HG03460 (cell line): ENCODE results near the gene CLSTN2.

Source experiments
- ATAC-seq: cut with Tn5 transposase; IDR thresholded peaks from one replicate; pipeline ENCODE4 v1.9.1; 2021; ENCODE audit not compliant: unreplicated experiment

CLSTN2 gene

GRCh38 chr3:140145528-140145927, 210.5 kb downstream of the CLSTN2 start:
- no peak for ATAC-seq

GRCh38 chr3:140146668-140147067, 211.7 kb downstream of the CLSTN2 start:
- ATAC-seq: no peak

DNA sequence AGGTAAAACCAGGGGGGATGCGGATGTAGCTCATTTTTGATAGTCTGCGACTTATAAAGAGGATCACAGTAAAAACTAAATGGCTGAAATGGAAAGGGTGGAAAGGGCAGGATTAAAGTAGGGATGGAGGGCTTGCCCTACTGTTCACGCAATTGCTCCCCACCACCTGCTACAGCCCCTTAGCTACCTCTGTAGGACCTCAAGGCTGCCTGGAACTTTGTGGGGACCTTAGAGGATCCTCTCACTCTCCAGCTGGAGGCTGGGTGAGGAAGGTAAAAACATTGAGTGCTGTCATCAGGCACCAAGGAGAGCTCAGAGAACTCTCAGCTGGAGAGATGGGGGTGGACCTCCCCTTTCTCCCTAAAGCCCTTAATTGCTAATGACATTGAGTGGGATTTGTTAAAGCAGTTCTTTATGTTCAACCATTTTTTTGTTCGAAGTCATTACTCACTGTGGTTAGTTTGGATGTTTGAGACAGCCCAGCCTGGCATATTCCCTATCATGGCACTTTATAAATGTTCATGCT, 213.0 kb downstream of the CLSTN2 start:
- no peak for ATAC-seq

DNA sequence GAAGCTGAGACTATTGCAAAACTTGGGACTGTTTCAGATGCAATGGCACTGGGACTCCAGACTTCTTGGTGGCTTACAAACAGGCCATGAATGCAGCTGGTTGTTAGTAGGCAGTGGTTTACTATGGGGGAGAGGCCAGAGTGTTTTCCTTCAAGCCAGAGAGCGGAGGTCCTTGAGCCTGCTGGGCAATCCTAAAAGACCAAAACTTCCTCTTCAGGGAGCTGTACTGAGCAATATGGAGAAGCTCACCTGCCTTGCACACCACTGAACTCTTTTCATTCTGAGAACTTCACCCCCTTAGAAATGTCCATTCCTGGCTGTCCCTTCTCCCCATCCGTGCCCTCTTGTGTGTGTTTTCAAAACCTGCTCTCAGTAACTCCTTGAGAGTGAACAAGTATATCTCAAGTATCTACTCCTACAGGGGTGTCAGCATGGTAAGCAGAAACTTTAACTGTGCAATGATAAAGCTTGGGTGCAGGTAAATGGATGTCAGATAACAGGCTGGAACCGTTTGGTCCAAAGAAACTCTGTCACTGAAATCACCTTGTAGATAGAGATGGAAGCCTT, 213.9 kb downstream of the CLSTN2 start:
- no peak for ATAC-seq

DNA sequence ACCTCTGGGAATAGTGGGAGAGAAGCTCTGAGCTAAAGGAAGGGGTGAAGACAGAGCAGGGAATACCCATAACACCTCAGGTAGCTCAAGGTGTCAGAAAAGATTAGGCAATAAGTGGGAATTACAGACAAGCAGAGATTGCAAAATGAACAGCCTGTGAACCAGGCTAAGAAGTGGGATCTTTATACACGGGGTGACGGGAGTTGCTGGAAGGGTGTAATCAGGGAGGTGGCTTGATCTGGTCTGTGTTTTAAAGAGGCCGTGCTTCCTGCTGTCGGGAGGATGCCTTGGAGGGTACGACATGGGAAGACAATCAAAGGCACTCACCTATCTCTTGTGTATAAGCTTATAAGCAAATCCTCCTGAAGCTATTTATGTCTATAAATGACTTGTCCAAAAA, 216.3 kb downstream of the CLSTN2 start:
- no peak for ATAC-seq

DNA sequence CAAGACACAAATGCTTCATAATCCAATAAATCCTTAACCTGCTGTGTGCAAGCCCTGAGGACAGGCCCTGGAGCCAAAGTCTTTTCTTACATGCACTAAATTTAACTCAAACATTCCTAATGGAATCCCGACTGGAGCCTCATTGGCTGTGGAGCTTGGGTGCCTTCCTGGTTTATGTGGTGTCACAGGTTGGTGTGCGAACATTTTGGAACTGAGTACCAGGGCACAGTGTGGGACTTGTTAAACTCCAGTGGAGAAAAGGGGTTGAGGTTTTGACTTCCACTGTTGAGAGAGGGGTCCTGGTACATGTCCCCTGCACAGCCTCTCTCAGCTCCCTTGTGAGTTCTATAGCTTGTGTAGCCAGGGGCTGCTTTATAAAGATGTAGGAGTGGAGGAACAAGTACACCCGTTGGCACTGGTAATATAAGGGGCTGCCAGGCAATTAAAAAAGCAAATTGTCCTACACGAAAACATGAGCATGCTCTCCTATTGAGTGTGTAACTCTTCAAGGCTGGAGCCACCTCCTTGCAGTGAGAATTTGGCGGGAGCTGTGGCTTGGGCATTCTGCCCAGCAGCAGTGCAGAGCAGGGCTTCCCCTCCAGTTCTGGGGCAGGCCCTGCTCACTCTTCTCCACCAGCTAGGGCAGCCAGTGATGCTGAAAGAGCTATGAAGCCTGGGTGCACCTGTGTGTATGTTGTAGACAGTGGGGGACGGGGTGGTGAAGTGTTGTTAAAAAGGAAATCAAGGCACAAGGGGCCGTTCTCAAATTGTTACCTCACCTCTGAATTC, 218.1 kb downstream of the CLSTN2 start:
- no peak for ATAC-seq

DNA sequence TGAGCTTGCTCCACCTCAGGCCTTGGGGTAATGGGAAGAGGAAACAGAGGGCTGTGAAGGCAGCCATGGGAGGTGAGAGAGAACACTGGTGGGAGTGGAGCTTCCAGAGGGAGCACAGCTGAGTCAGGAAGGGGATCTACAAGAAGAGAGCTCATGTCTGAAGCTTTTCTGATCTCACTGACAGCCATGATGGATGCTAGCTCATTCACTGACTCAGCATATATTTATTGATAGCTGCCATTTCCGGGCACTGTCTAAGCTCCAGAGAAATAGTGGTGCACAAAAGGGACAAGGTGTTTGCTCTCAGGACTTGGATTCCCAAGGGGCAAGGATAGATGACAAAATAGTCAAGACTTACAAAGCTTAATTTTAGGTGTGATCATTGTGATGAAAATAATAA, 218.8 kb downstream of the CLSTN2 start:
- no peak for ATAC-seq

GRCh38 chr3:140157161-140157560, 222.2 kb downstream of the CLSTN2 start:
- ATAC-seq: no peak

- ATAC-seq: no peak
Measured at GRCh38 chr3:140159646-140160045, 224.7 kb downstream of the CLSTN2 start.

DNA sequence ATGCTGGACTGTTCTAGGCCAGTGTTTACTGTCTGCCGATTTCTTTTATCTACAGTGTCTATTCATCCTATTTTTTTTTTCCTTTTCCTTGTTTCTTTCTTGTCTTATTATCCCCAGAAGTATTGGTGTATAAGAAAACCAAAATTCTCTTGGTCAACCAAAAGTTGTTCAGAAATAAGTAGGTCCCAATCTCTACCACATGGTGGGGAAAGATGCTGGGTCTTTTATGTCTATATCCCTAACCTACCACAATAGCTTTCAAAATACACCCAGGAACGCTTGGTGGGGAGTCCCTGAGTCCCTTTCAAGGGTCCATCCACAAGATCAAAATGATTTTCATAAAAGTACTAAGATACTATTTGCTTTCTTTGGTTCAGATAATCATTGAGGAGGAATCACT, 225.6 kb downstream of the CLSTN2 start:
- no peak for ATAC-seq

DNA sequence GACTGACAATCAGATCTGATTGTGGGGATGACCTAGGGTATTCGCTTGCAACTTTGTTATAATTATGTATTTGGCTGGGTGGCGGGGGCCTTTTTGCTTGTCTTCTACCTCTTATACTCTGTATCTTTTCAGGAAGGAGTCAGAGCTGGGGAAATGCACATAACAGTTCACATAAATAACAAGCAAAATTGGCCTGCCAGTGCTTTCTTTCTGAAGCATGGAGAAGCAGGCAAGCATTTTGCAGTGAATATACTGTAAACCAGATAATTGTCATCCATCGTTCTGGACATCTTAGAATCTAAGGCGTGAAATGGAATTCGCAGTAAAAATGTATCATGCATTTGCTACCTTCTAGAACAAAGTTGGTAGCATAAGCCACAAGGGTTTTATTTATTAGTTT, 227.6 kb downstream of the CLSTN2 start:
- ATAC-seq: no peak

DNA sequence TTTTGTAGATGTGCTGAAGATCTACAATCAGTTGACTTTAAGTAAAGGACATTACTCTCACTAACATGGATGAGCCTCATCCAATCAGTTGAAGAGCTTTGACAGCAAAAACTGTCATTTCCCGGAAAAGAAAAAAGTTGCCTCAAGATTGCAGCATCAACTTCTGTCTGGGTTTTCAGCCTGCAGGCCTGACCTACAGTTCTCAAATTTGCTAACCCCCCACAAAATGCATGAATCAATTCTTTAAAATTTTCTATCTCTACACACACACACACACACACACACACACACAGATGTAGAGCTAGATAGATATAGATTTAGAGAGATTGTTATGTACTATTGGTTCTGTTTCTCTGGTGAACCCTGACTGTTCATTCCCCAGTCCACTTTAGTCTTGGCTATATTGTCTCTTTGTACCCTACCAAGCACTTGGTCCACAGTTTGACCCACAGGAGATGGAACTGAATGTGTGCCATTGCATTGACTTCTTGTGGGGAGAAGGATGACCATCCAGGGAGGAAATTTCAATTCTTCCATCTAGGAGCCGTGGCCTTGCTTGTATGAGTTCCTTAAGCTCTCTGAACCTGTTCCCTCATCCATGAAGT, 228.3 kb downstream of the CLSTN2 start:
- ATAC-seq: no peak

GRCh38 chr3:140164156-140164555, 229.2 kb downstream of the CLSTN2 start:
- ATAC-seq: no peak

- no peak for ATAC-seq
Measured at GRCh38 chr3:140164922-140165590, 230.1 kb downstream of the CLSTN2 start.

- ATAC-seq: no peak
Measured at GRCh38 chr3:140165781-140166180, 230.8 kb downstream of the CLSTN2 start.

DNA sequence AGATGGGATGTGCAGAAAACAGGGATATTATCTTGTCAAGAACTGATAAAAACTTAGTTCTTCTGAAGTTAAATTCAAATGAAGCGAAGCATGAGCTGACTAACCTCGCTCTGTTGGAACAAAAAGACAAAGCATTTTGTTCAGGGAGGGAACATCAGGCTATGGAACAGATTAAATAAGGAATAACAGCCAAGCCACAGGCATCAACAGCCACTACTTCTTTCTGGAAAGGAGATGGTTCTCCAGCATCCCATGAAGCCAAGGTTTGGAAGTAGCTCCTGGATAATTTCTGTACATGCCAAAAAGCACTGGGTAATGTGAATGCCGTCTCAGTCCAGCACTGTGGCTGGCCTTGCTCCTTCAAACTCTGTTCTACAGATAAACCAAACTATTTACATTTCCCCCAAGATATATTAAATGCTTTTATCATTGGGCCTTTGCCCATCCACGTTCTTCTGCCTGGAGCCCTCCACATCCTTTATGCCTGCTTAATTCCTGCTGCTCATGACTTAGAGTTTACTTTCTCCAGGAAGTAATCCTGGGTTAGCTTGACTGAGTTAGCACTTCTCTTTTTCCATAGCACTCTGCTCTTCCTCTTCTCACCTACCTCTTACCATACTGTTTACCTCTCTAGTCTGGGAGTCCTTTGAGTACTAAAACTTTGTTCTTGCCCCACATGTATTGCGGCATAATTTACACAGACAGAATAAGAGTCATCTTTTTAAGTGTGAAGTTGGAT, 232.0 kb downstream of the CLSTN2 start:
- ATAC-seq: no peak

GRCh38 chr3:140167600-140168281, 232.8 kb downstream of the CLSTN2 start:
- ATAC-seq: no peak

DNA sequence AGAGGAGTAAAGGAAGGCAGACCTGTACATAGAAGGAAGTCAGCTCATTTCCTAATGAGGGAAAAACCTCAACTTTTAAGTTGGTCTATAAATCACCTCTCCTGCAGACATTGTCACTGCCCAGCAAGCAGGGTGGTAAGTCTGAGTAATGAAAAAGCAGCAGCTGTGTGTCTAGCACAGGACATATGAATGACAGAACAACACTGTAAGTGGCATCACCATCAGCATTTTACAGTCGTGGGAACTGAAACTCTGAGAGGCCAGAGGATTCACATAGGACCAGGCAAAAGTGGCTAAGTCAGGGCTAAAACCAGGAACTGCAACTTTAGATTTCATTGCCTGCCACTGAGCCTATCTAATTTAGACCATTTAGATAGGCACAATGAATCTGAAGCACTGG, 235.6 kb downstream of the CLSTN2 start:
- peak; percentile 98 for ATAC-seq

GRCh38 chr3:140176526-140176925, 241.5 kb downstream of the CLSTN2 start:
- no peak for ATAC-seq

DNA sequence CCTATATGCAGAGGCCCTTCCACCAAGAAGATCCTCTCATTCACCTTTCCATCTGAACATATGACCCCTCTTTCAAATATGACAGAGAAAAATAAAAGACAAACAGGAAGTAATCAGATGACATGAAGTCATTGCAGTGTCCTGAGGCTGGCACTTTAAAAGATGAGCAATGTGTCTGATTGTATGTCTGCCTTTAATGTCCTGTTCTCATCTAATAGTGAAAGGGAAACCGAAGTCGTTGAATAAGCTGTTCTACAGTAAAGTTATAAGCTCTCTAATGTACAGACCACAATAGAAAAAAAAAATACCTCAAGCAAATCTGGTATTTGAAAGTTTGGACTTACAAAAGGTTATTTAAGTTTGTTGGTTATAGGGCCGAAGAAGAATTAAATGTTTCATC, 243.0 kb downstream of the CLSTN2 start:
- ATAC-seq: no peak
